Adrenal gland (tissue), 12 donors: ENCODE measurements around the gene DHX34. TPM values are rescaled to one million over a fixed set of nuclear protein-coding genes. Genes with fewer than 3 reads are reported as not detected.

Experiments used
- DNase-seq, 7 donors: peaks; one replicate each; pipeline ENCODE4 v3.0.0-alpha.2; 2019 to 2020
- H3K27ac ChIP-seq, 5 donors: fragments of 200-600 bp; sonication (generic) in 4 of 5; 1 replicate in 3 of 5; 2 replicates in 2 of 5; pipeline versions ENCODE4 v1.5.1 to v1.8.0; 2016 to 2020; ENCODE audit warnings: mild to moderate bottlenecking in 1 of 5
- H3K27me3 ChIP-seq: fragments of 200-600 bp; 2 replicates; pipeline ENCODE4 v1.8.0; 2021
- H3K36me3 ChIP-seq, 2 donors: fragments of 200-600 bp; replicated peaks in 1 of 2; 1 replicate in 1 of 2; 2 replicates in 1 of 2; pipeline versions ENCODE4 v1.5.1 to v1.8.0; 2018 to 2022
- H3K4me1 ChIP-seq, 2 donors: fragments of 200-600 bp; replicated peaks in 1 of 2; 1 replicate in 1 of 2; 2 replicates in 1 of 2; pipeline versions ENCODE4 v1.5.1 to v1.8.0; 2018 to 2021
- H3K4me3 ChIP-seq, 4 donors: fragments of 200-600 bp; sonication (generic) in 3 of 4; one replicate each; pipeline ENCODE4 v1.5.1; 2016 to 2018
- H3K9me3 ChIP-seq, 3 donors: fragments of 200-600 bp; sonication (generic) in 1 of 3; replicated peaks in 1 of 3; 1 replicate in 2 of 3; 2 replicates in 1 of 3; pipeline versions ENCODE4 v1.5.1 to v1.8.0; 2016 to 2021
- POLR2A ChIP-seq, 2 donors: fragments of 450-650 bp; IDR thresholded peaks; one replicate each; pipeline ENCODE4 v1.6.1; 2017; ENCODE audit warnings: antibody characterized with exemption in 2 of 2, mild to moderate bottlenecking in 2 of 2, moderate library complexity in 1 of 2
- WGBS, 4 donors: extraction: QIAGEN DNeasy Blood & Tissue Kit in 2 of 4; methylation state at CpG; one replicate each; pipeline versions ENCODE4 v1.1.5 to v1.1.7; 2013 to 2017; 5-methylcytosine and 5-hydroxymethylcytosine counted together
- intact Hi-C, 2 donors: fragments of 100-400 bp; cut with DNase I; formaldehyde crosslinking; loops; one replicate each; pipeline versions ENCODE4 v1.14.1 to v1.15.0; 2022 to 2023
- polyA plus RNA-seq, 3 donors: library from polyadenylated mRNA; stranded (reverse); fragments of 200-250 nt in 2 of 3; fragments of 350-450 nt in 1 of 3; fragmentation: Illumina TruSeq in 1 of 3; extraction: RNeasy Lipid Tissue Mini Kit (QIAGEN cat#74804) in 1 of 3; gene quantifications; one replicate each; pipeline ENCODE4 v1.2.3, GENCODE V29; 2013 to 2014
- total RNA-seq, 9 donors: library from RNA; depleted of rRNA in 4 of 9; stranded (reverse); fragments of >200 nt in 4 of 9; fragments of 120-200 nt in 1 of 9; fragmentation: NEBNext Ultra II Directional in 1 of 9; extraction: Animal tissue kit (Norgen Biotek cat#: 25700) in 1 of 9; gene quantifications; one replicate each; pipeline versions ENCODE4 v1.1.0 to v1.2.4, GENCODE V29; 2013 to 2023
- TF ChIP-seq, protein P1 (sequence below), 6 experiments: fragments of 450-650 bp in 4 of 6; fragments of 200-600 bp in 2 of 6; sonication (generic) in 1 of 6; IDR thresholded peaks; 1 replicate in 5 of 6; 2 replicates in 1 of 6; pipeline versions ENCODE4 v1.5.1 to v1.8.0; 2016 to 2021; ENCODE audit warnings: antibody characterized with exemption in 6 of 6, mild to moderate bottlenecking in 2 of 6, moderate library complexity in 1 of 6
- donor health status: healthy with polysubstance abuse.
- donor health status: Bipolar disorder and iron deficiency.
- donor health status: DM: yes; HTN: yes; CAD: no.
- donor health status: DM: no; HTN: no; CAD: no.
- donor health status: DM: no; HTN: no; CAD: no.
- donor health status: DM: yes; HTN: yes; CAD: no.

Gene DHX34
- total and polyA plus RNA-seq, 12 donors, result 5.0 to 49.7 (median 11.2) TPM

DNA sequence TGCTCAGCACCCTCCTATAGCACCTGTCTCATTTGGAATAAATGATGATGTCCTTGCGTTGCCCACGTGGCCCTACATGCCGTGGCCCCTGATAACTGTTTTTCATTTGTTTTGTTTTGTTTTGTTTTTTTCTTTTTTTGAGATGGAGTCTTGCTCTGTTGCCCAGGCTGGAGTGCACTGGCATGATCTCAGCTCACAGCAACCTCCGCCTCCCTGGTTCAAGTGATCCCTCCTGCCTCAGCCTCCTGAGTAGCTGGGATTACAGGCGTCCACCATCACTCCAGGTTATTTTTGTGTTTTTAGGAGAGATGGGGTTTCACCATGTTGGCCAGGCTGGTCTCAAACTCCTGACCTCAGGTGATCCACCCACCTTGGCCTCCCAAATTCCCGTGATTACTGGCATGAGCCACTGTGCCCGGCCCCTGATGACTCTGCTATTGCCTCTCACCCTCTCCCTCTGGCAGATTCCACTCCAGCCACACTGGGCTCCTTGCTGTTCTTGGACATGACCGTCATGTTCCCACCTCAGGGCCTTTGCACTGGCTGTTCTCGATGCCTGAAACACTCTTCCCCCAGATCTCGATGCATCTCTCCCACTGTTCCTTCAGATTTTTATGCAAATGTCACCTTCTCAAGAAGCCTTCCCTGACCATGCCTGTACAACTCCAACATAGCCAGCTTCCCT lies 9.8 kb upstream of the DHX34 start:
- WGBS, 4 donors, result 63 to 71% (median 70%) methylated on average over 9 to 10 of the region's 10 CpGs
- no peak overlapping the region for H3K4me3 ChIP-seq
- intact Hi-C loops, result no loop called here
- no peaks in the 10 kb centered on the region for H3K4me1 ChIP-seq
- TF ChIP-seq, protein P1, sequence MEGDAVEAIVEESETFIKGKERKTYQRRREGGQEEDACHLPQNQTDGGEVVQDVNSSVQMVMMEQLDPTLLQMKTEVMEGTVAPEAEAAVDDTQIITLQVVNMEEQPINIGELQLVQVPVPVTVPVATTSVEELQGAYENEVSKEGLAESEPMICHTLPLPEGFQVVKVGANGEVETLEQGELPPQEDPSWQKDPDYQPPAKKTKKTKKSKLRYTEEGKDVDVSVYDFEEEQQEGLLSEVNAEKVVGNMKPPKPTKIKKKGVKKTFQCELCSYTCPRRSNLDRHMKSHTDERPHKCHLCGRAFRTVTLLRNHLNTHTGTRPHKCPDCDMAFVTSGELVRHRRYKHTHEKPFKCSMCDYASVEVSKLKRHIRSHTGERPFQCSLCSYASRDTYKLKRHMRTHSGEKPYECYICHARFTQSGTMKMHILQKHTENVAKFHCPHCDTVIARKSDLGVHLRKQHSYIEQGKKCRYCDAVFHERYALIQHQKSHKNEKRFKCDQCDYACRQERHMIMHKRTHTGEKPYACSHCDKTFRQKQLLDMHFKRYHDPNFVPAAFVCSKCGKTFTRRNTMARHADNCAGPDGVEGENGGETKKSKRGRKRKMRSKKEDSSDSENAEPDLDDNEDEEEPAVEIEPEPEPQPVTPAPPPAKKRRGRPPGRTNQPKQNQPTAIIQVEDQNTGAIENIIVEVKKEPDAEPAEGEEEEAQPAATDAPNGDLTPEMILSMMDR (IDR thresholded peaks at IDR 0.05), result no peak
- TF ChIP-seq POLR2A (IDR thresholded peaks at IDR 0.05), result no peak
- DNase-seq, result no peak
- H3K9me3 ChIP-seq, result no peaks in the 10 kb centered on the region
- H3K27me3 ChIP-seq, result no peaks in the 10 kb centered on the region
- no peak overlapping the region for H3K27ac ChIP-seq
- H3K36me3 ChIP-seq, result no peaks in the 10 kb centered on the region

DNA sequence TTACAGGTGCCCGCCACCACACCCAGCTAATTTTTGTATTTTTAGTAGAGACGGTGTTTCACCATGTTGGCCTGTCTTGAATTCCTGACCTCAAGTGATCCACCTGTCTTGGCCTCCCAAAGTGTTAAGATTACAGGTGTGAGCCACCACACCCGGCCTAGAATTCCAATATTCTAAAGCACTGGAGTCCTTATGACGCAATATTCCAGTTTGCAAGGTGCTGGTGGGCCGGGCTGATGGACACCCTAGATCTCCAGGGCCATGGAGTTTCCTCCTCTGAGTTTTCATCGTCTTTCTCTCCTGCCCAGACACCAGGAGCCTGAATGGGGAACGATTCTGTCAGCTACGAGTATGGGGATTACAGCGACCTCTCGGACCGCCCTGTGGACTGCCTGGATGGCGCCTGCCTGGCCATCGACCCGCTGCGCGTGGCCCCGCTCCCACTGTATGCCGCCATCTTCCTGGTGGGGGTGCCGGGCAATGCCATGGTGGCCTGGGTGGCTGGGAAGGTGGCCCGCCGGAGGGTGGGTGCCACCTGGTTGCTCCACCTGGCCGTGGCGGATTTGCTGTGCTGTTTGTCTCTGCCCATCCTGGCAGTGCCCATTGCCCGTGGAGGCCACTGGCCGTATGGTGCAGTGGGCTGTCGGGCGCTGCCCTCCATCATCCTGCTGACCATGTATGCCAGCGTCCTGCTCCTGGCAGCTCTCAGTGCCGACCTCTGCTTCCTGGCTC lies 8.5 kb upstream of the DHX34 start:
- Histone ChIP-seq H3K9me3 (no peaks in the 10 kb centered on the region), H3K36me3 (no peaks in the 10 kb centered on the region)

DNA sequence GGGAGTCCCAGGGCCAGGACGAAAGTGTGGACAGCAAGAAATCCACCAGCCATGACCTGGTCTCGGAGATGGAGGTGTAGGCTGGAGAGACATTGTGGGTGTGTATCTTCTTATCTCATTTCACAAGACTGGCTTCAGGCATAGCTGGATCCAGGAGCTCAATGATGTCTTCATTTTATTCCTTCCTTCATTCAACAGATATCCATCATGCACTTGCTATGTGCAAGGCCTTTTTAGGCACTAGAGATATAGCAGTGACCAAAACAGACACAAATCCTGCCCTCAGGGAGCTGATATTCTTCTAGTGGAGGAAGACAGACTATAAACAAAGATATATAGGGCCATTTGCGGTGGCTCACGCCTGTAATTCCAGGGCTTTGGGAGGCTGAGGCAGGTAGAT lies 7.4 kb upstream of the DHX34 start:
- H3K4me1 ChIP-seq, result no peaks in the 10 kb centered on the region
- H3K9me3 ChIP-seq, result no peaks in the 10 kb centered on the region
- no peak overlapping the region for H3K27ac ChIP-seq
- no peaks in the 10 kb centered on the region for H3K27me3 ChIP-seq
- no peaks in the 10 kb centered on the region for H3K36me3 ChIP-seq
- TF ChIP-seq POLR2A (IDR thresholded peaks at IDR 0.05), result no peak
- TF ChIP-seq, protein P1 (IDR thresholded peaks at IDR 0.05), result no peak
- WGBS, 4 donors, result 78 to 98% (median 86%) methylated on average over 2 to 4 of the region's 4 CpGs
- intact Hi-C loops, result no loop called here
- H3K4me3 ChIP-seq, result no peak overlapping the region
- no peak for DNase-seq

More for the DNA sequence above, 8.5 kb upstream of the DHX34 start:
- WGBS, 4 donors, result 89 to 94% (median 92%) methylated on average over 6 to 29 of the region's 29 CpGs
- Histone ChIP-seq H3K27me3 (no peaks in the 10 kb centered on the region), H3K27ac (no peak overlapping the region), H3K4me3 (no peak overlapping the region), H3K4me1 (no peaks in the 10 kb centered on the region)
- no peak for DNase-seq
- TF ChIP-seq, protein P1 (IDR thresholded peaks at IDR 0.05), result no peak
- no peak for TF ChIP-seq POLR2A (IDR thresholded peaks at IDR 0.05)
- intact Hi-C loops, result no loop called here

DNA sequence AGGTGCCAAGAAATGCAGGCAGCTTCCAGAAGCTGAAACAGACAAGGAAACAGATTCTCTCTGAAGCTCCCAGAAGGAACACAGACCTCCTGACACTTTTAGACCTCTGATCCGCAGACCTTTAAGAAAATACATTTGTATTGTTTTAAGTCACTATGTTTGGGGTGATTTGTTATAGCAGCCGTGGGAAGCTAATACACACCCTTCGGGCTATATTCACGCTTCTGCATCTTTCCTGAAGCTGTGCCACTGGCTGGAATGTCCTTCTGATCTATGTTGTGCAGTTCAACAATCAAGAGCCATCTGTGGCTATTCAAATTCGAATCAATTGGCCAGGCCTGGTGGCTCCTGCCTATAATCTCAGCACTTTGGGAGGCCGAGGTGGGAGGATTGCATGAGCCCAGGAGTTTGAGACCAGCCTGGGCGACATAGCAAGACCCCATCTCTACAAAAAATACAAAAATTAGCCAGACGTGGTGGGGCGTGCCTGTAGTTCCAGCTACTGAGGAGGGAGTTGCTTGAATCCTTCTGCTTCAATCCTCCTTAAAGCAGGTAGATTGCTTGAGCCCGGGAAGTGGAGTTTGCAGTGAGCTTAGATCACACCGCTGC lies 5.8 kb upstream of the DHX34 start:
- no peak for DNase-seq
- H3K4me1 ChIP-seq, result no peaks in the 10 kb centered on the region
- no peak overlapping the region for H3K4me3 ChIP-seq
- H3K27ac ChIP-seq, result no peak overlapping the region
- H3K36me3 ChIP-seq, result no peaks in the 10 kb centered on the region
- TF ChIP-seq POLR2A (IDR thresholded peaks at IDR 0.05), result no peak
- TF ChIP-seq, protein P1 (IDR thresholded peaks at IDR 0.05), result no peak
- 80 to 83% (median 82%) methylated on average over 10 to 11 of the region's 11 CpGs for WGBS, 4 donors
- H3K9me3 ChIP-seq, result no peaks in the 10 kb centered on the region
- intact Hi-C loops, result no loop called here
- no peaks in the 10 kb centered on the region for H3K27me3 ChIP-seq
